HUES6 (cell line): ENCODE results near the gene HMGXB3.

ENCODE experiments used
- H3K27ac ChIP-seq: 2 replicates; pipeline ENCODE4 v1.7.0; 2013; ENCODE audit warnings: low read depth, mild to moderate bottlenecking, low read length, inconsistent platforms
- H3K27me3 ChIP-seq: 2 replicates; pipeline ENCODE4 v1.6.1; 2013; ENCODE audit warnings: low read length; ENCODE audit not compliant: control insufficient read depth, insufficient read depth
- H3K36me3 ChIP-seq: 2 replicates; pipeline ENCODE4 v1.6.1; 2013; ENCODE audit warnings: low read length; ENCODE audit not compliant: control insufficient read depth, insufficient read depth
- H3K4me1 ChIP-seq: 2 replicates; pipeline ENCODE4 v1.6.1; 2013; ENCODE audit warnings: low read length; ENCODE audit not compliant: control insufficient read depth, insufficient read depth
- H3K4me3 ChIP-seq: 2 replicates; pipeline ENCODE4 v1.5.1; 2013; ENCODE audit warnings: low read depth, low read length
- H3K9ac ChIP-seq: one replicate; pipeline ENCODE4 v1.6.1; 2013; ENCODE audit warnings: mild to moderate bottlenecking, low read length
- H3K9me3 ChIP-seq: 2 replicates; pipeline ENCODE4 v1.6.1; 2013; ENCODE audit warnings: low read depth, low read length; ENCODE audit not compliant: control insufficient read depth, insufficient read depth

HMGXB3 gene

DNA sequence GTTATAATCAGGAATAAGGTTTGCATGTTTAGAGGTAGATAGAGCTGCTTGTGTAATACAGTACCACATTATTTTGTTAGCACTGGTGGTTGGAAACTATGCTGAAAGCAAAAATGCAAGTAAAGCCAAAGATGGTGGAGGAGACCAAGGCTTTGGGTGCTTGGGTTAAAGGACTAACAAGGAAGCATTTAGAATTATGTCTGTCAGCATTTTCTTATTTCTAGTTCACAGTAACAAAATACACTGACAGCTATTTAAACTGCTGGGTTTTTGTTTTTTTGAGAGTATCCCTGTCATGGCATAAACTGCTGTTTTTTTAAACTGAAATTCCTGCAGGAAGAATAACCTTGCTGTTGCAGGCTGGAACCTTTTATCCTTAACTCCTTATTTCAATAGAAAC is 6.5 kb downstream of the HMGXB3 start:
- H3K4me3 ChIP-seq: no peak overlapping the region
- H3K36me3 ChIP-seq: peaks cover 67% of the 10 kb centered on the region
- no peaks in the 10 kb centered on the region for H3K27me3 ChIP-seq
- no peaks in the 10 kb centered on the region for H3K9me3 ChIP-seq
- H3K4me1 ChIP-seq: peaks cover 3% of the 10 kb centered on the region; the same call in 1 of the 2 replicates
- H3K27ac ChIP-seq: no peak overlapping the region
- H3K9ac ChIP-seq: no peak overlapping the region

DNA sequence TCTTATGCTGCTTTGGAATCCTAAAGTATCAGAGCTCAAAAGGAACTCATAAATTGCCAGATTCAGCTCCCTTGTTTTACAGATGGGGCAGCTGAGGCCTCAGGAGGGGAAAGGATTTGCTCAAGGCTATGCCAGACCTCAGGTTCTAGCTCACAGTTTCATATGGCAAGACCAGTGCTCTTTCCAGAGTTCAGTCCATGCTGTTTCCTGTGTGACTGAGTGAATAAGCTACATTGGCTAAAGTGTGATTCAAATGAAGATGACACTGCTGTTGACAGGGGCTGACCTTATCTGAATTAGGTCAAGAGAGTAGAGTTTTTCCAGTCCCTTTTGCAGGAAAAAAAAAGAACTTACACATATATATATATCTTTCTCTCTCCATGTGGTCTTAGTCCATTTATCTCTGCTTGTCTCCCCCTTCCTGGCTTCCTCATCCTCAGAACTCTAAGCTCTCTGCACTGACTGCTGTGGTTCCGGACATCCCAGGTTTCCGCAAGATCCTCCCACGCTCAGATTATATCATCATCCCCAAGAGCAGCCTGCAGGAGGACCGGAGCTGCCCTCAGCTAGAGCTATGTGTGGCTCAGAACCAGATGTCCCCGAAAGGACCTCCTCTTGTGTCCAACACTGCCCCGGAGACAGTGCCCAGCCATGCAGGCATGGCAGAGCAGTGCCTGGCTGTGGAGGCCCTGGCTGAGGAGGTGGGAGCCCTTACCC is 9.3 kb downstream of the HMGXB3 start:
- Histone ChIP-seq H3K27me3 (no peaks in the 10 kb centered on the region), H3K4me1 (no peaks in the 10 kb centered on the region), H3K9me3 (no peaks in the 10 kb centered on the region), H3K27ac (no peak overlapping the region), H3K9ac (no peak overlapping the region), H3K4me3 (no peak overlapping the region), H3K36me3 (peaks cover 90% of the 10 kb centered on the region)

GRCh38 chr5:150013931-150014330 is 13.4 kb downstream of the HMGXB3 start:
- Histone ChIP-seq H3K4me3 (no peak overlapping the region), H3K9ac (no peak overlapping the region), H3K27ac (no peak overlapping the region), H3K36me3 (peaks cover 96% of the 10 kb centered on the region), H3K9me3 (peaks cover 10% of the 10 kb centered on the region), H3K4me1 (no peaks in the 10 kb centered on the region), H3K27me3 (no peaks in the 10 kb centered on the region)

- no peaks in the 10 kb centered on the region for H3K27me3 ChIP-seq
- H3K4me1 ChIP-seq: no peaks in the 10 kb centered on the region
- no peak overlapping the region for H3K9ac ChIP-seq
- H3K9me3 ChIP-seq: peaks cover 10% of the 10 kb centered on the region
- no peak overlapping the region for H3K27ac ChIP-seq
- peaks cover 96% of the 10 kb centered on the region for H3K36me3 ChIP-seq
- no peak overlapping the region for H3K4me3 ChIP-seq
Measured at GRCh38 chr5:150014456-150014855, 13.9 kb downstream of the HMGXB3 start.

DNA sequence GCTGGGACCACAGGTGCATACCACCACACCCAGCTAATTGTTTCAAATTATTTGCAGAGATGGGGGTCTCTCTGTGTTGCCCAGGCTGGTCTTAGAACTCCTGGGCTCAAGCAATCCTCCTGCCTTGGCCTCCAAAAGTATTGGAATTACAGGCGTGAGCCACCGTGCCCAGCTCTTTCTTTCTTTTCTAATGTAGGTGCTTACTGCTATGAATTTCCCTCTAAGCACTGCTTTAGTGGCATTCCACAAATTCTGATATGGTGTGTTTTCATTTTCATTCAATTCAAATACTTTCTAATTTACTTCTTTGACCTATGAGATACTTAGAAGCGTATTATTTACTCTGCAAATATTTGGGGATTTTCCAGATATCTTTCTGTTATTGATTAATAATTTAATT is 14.9 kb downstream of the HMGXB3 start:
- Histone ChIP-seq H3K9me3 (peaks cover 10% of the 10 kb centered on the region), H3K9ac (no peak overlapping the region), H3K27ac (no peak overlapping the region), H3K4me1 (no peaks in the 10 kb centered on the region; the same call in 1 of the 2 replicates), H3K4me3 (no peak overlapping the region), H3K36me3 (peaks cover 96% of the 10 kb centered on the region), H3K27me3 (no peaks in the 10 kb centered on the region)

DNA sequence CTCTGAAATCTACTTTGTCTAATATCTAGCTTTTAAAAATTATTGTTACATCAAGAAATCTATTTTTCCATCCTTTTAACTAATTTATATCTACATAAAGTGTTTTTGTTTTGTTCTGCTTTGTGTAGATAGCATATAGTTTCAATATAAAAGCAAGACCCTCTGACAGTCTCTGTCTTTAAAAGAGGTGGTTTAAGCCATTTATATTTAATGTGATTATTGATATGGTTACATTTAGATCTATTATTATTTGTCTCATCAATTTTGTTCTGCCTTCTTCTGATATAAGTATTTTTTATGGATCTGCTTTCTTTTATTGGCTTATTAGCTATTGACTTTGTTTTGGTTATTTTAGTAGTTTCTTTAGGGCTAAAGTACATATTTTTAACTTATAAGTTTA is 16.0 kb downstream of the HMGXB3 start:
- Histone ChIP-seq H3K27ac (no peak overlapping the region), H3K36me3 (peaks cover 95% of the 10 kb centered on the region), H3K4me1 (peaks cover 8% of the 10 kb centered on the region; the same call in 1 of the 2 replicates), H3K9me3 (peaks cover 10% of the 10 kb centered on the region), H3K27me3 (no peaks in the 10 kb centered on the region), H3K4me3 (no peak overlapping the region), H3K9ac (no peak overlapping the region)

DNA sequence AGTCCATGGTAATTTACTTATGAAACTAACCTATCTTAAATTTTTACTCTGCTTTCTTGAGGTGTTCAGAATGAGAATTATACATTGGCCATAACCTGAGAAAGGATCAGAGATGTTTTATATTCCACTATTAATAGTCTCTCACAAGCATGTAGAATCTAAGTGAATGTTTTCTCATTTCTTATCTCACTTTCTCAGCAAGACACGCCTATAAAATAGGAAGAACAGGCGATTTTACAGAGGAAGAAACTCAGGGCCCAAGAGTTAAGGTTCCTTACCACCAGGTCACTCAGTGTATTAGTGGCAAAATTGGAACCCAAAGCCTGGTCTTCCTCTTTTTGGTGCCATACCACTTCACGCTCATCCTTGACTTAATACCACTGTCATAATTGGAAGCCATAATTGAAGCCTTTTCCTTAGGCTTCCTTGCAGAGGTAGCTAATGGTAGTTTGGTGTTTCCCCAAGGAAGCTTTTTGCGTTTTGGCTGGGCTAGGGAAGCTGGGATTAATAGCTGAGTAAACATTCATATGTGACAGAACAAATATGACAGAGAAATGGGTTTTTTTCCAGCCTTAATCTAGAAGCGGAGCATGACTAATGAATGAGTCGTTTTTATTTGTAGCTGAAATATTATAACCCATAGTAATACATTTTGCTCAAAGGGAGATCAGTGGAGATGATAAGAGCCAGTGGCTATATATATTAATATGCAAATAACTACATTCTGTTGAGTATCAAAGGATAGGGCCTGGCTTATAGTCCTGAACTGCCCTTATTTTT is 16.9 kb downstream of the HMGXB3 start:
- Histone ChIP-seq H3K4me3 (no peak overlapping the region), H3K9me3 (peaks cover 10% of the 10 kb centered on the region), H3K27ac (no peak overlapping the region), H3K27me3 (no peaks in the 10 kb centered on the region), H3K36me3 (peaks cover 93% of the 10 kb centered on the region), H3K4me1 (peaks cover 15% of the 10 kb centered on the region), H3K9ac (no peak overlapping the region)

GRCh38 chr5:150020249-150020648 is 19.7 kb downstream of the HMGXB3 start:
- Histone ChIP-seq H3K27ac (no peak overlapping the region), H3K36me3 (peaks cover 90% of the 10 kb centered on the region), H3K4me3 (no peak overlapping the region), H3K4me1 (peaks cover 18% of the 10 kb centered on the region), H3K27me3 (no peaks in the 10 kb centered on the region), H3K9me3 (peaks cover 7% of the 10 kb centered on the region), H3K9ac (no peak overlapping the region)

DNA sequence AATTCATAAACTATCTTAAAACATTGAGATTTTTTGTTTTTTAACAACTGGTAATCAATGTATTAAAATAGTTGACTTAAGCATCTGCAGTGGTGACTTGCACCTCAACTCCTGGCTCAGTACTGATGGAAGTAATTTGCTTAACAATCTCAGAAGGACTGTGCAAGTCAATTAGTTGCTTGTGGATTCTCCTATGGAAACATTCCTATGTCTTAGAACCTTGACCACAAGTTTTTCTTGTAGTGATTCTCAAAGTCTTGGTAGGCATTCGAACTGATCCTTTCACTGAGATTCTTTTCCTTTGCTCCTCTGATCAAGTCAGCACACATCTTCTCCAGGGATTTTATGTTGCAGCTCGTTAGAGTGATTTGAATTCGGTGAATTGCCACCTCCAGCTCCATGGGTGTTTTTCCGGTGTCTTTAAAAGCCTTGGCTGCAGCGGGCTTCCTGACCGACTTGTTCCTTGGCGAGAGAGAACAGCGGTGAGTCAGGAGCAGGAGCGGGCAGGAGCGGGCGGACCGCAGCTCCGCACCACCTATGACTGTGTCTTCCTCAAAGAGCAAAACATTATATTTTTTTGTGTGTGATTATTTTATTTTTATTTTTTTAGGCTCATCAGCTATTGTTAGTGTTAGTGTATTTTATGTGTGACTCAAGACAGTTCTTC is 21.1 kb downstream of the HMGXB3 start:
- no peaks in the 10 kb centered on the region for H3K9me3 ChIP-seq
- H3K9ac ChIP-seq: no peak overlapping the region
- H3K27ac ChIP-seq: peak overlapping the region; percentile 16
- H3K4me1 ChIP-seq: peaks cover 18% of the 10 kb centered on the region
- no peak overlapping the region; the same call in 1 of the 2 replicates for H3K4me3 ChIP-seq
- H3K36me3 ChIP-seq: peaks cover 87% of the 10 kb centered on the region
- no peaks in the 10 kb centered on the region for H3K27me3 ChIP-seq

- Histone ChIP-seq H3K9ac (no peak overlapping the region), H3K27me3 (no peaks in the 10 kb centered on the region), H3K9me3 (no peaks in the 10 kb centered on the region), H3K36me3 (peaks cover 87% of the 10 kb centered on the region), H3K4me3 (no peak overlapping the region), H3K27ac (peak overlapping the region; percentile 16), H3K4me1 (peaks cover 18% of the 10 kb centered on the region)
Measured at GRCh38 chr5:150022158-150022531, 21.6 kb downstream of the HMGXB3 start.

GRCh38 chr5:150022681-150023080 is 22.1 kb downstream of the HMGXB3 start:
- no peak overlapping the region for H3K4me3 ChIP-seq
- H3K36me3 ChIP-seq: peaks cover 87% of the 10 kb centered on the region
- H3K27ac ChIP-seq: peak overlapping the region; percentile 16
- H3K4me1 ChIP-seq: peaks cover 18% of the 10 kb centered on the region
- no peaks in the 10 kb centered on the region for H3K27me3 ChIP-seq
- H3K9ac ChIP-seq: no peak overlapping the region
- no peaks in the 10 kb centered on the region for H3K9me3 ChIP-seq
